Measurements from ENCODE around the gene CHN1. TPM values are rescaled to one million over a fixed set of nuclear protein-coding genes. Genes with fewer than 3 reads are reported as not detected.

CHN1 gene
- total and polyA plus RNA-seq, 12 donors = 7.6 to 40.0 (median 21.8) TPM

DNA sequence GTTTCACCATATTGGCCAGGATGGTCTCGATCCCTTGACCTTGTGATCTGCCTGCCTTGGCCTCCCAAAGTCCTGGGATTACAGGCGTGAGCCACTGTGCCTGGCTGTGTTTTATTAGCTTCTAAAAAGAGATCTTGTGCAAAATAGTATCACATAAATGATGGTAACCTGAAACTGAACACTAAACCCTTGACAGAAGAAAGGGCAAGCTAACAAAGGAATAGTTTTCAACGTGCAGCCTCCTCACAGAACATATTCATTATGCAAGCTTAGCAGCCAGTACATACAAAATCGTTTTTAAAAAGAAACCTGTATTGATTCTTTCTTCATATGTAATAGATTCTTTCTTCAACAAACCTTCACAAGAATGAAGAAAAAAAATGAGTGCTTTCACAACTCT is 20.6 kb downstream of the CHN1 start:
- Histone ChIP-seq H3K36me3 (replicated peaks in 1 of 2) (no peaks in the 10 kb centered on the region), H3K27ac (no peak overlapping the region), H3K27me3 (no peaks in the 10 kb centered on the region), H3K9me3 (replicated peaks in 1 of 3) (no peaks in the 10 kb centered on the region), H3K4me3 (no peak overlapping the region), H3K4me1 (replicated peaks in 1 of 2) (no peaks in the 10 kb centered on the region)
- intact Hi-C loops (cut with DNase I) = no loop called here
- 71 to 80% (median 77%) methylated on average over 4 of the region's 4 CpGs for WGBS, 4 donors
- no peak for DNase-seq
- no peak for TF ChIP-seq CTCF (IDR thresholded peaks at IDR 0.05)
- no peak for TF ChIP-seq POLR2A (IDR thresholded peaks at IDR 0.05)

DNA sequence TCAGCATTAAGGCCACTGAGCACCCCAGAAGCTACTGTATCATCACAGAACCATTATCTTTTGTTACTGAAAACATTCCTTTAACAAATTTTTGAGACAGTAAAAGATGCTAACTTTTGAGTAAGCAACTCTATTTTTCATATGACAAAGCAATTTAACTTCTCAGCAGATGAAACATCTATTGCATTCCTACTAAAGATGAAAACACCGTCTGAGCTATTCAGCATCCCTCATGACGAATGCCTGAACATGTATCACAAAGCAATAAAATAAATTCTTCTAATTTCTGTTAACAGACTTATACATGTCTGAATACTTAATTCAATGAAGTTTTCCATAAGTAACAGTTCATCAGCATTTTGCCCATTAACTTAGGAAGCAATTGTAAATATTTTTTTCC is 23.9 kb downstream of the CHN1 start:
- Histone ChIP-seq H3K27ac (no peak overlapping the region), H3K4me1 (replicated peaks in 1 of 2) (no peaks in the 10 kb centered on the region), H3K27me3 (no peaks in the 10 kb centered on the region), H3K9me3 (replicated peaks in 1 of 3) (no peaks in the 10 kb centered on the region), H3K4me3 (no peak overlapping the region), H3K36me3 (replicated peaks in 1 of 2) (no peaks in the 10 kb centered on the region)
- no peak for DNase-seq
- 80 to 88% (median 83%) methylated on average over 2 of the region's 2 CpGs for WGBS, 4 donors
- TF ChIP-seq CTCF (IDR thresholded peaks at IDR 0.05) = no peak
- TF ChIP-seq POLR2A (IDR thresholded peaks at IDR 0.05) = no peak
- intact Hi-C loops (cut with DNase I) = no loop called here

- H3K27ac ChIP-seq = no peak overlapping the region
- no peaks in the 10 kb centered on the region for H3K9me3 ChIP-seq (replicated peaks in 1 of 3)
- H3K27me3 ChIP-seq = no peaks in the 10 kb centered on the region
- H3K36me3 ChIP-seq (replicated peaks in 1 of 2) = no peaks in the 10 kb centered on the region
- H3K4me3 ChIP-seq = no peak overlapping the region
- H3K4me1 ChIP-seq (replicated peaks in 1 of 2) = no peaks in the 10 kb centered on the region
- WGBS, 4 donors = 78 to 94% (median 83%) methylated on average over 1 of the region's 1 CpG
- no peak for DNase-seq
- intact Hi-C loops (cut with DNase I) = no loop called here
- TF ChIP-seq POLR2A (IDR thresholded peaks at IDR 0.05) (no peak), CTCF (IDR thresholded peaks at IDR 0.05) (no peak)
These were observed 25.2 kb downstream of the CHN1 start for GRCh38 chr2:174979996-174980395.

DNA sequence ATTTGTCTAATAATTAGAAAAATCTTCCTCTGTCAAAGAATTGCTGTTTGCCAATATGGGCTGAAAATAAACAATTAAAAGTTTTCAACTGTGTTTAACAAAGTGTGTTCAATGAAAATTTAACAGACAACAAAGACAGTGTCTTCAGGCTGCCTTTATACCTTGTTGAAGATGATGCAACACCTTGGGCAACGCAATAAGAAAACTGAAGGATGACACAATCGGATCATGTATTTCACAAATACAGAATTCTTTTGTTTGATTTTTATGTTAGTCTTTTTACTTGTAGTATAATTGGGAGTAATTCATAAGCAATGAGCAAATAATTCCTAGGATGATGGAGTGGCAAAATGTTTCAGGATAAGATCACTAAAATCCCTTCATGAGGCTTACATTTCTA is 27.8 kb downstream of the CHN1 start:
- intact Hi-C loops (cut with DNase I) = no loop called here
- WGBS, 4 donors = 89 to 96% (median 93%) methylated on average over 2 of the region's 2 CpGs

More for the DNA sequence above, 27.8 kb downstream of the CHN1 start:
- Histone ChIP-seq H3K4me1 (replicated peaks in 1 of 2) (peaks cover 0 to 14% of the 10 kb centered on the region in 2 donors), H3K27me3 (no peaks in the 10 kb centered on the region), H3K4me3 (no peak overlapping the region), H3K27ac (no peak overlapping the region), H3K36me3 (replicated peaks in 1 of 2) (no peaks in the 10 kb centered on the region), H3K9me3 (replicated peaks in 1 of 3) (no peaks in the 10 kb centered on the region)
- TF ChIP-seq POLR2A (IDR thresholded peaks at IDR 0.05) (no peak), CTCF (IDR thresholded peaks at IDR 0.05) (no peak)
- DNase-seq = no peak
